IMR-90 (cell line): ENCODE results near the gene MMP24.

Experiments used
- BHLHE40 ChIP-seq: fragments of 150-350 bp; IDR thresholded peaks from 2 replicates; pipeline ENCODE4 v1.6.1; 2016; ENCODE audit warnings: mild to moderate bottlenecking, low read depth, low read length
- FOS ChIP-seq: fragments of 150-350 bp; IDR thresholded peaks from 2 replicates; pipeline ENCODE4 v1.6.1; 2016; ENCODE audit warnings: low read depth, low read length
- MXI1 ChIP-seq: IDR thresholded peaks from 2 replicates; pipeline ENCODE4 v1.6.1; 2012; ENCODE audit warnings: low read depth, mild to moderate bottlenecking, low read length, moderate library complexity, borderline replicate concordance
- RCOR1 ChIP-seq: IDR thresholded peaks from 2 replicates; pipeline ENCODE4 v1.6.1; 2012; ENCODE audit warnings: mild to moderate bottlenecking, low read length, improper control_type of control experiment; ENCODE audit not compliant: insufficient replicate concordance
- SMC3 ChIP-seq: fragments of 150-350 bp; IDR thresholded peaks from 2 replicates; pipeline ENCODE4 v1.6.1; 2016; ENCODE audit warnings: low read depth, mild to moderate bottlenecking, antibody characterized with exemption, low read length, moderate library complexity
- USF2 ChIP-seq: fragments of 150-350 bp; IDR thresholded peaks from 2 replicates; pipeline ENCODE4 v1.6.1; 2017; ENCODE audit warnings: mild to moderate bottlenecking, antibody characterized with exemption, low read length, low read depth
- TF ChIP-seq, protein P1 (sequence below): conservative IDR thresholded peaks from 2 replicates; pipeline ENCODE4 v1.5.1; 2012; ENCODE audit warnings: mild to moderate bottlenecking, low read depth, low read length, improper control_type of control experiment

DNA sequence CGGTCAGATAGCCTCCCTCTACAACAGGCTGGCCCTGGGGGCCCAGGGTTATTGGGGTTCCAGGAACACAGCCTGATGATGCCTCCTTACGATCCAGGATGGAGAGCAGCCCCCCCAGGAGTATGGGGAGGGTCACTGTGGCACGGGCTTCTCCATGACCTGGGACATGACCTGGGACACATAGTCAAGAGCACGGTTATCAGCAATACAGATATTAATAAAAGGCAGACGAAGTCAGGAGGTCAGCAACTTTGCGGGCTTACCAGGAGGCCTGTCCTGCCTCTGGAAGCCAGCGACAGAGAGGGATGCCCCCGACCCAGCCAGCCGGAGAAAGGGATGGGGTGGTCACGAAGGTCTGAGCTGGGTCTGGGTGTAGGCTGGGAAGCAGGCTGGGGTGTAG, 50.6 kb downstream of the MMP24 start:
- no peak for TF ChIP-seq FOS
- no peak for TF ChIP-seq MXI1
- TF ChIP-seq, protein P1, sequence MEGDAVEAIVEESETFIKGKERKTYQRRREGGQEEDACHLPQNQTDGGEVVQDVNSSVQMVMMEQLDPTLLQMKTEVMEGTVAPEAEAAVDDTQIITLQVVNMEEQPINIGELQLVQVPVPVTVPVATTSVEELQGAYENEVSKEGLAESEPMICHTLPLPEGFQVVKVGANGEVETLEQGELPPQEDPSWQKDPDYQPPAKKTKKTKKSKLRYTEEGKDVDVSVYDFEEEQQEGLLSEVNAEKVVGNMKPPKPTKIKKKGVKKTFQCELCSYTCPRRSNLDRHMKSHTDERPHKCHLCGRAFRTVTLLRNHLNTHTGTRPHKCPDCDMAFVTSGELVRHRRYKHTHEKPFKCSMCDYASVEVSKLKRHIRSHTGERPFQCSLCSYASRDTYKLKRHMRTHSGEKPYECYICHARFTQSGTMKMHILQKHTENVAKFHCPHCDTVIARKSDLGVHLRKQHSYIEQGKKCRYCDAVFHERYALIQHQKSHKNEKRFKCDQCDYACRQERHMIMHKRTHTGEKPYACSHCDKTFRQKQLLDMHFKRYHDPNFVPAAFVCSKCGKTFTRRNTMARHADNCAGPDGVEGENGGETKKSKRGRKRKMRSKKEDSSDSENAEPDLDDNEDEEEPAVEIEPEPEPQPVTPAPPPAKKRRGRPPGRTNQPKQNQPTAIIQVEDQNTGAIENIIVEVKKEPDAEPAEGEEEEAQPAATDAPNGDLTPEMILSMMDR, result no peak
- TF ChIP-seq RCOR1, result no peak
- no peak for TF ChIP-seq USF2
- no peak for TF ChIP-seq BHLHE40
- no peak for TF ChIP-seq SMC3
